Skeletal muscle cell (primary cell): Measurements from ENCODE around the gene FKBP3.
A peak's percentile ranks its signal among the peaks of the same experiment; 100 is the strongest.
"Not testable (repeated sequence)": the region's sequence is repeated elsewhere in the genome, so short reads cannot be mapped to it uniquely, and the experiment has no call there.

Experiments
- DNase-seq: peaks from one replicate; pipeline ENCODE4 v3.0.0-alpha.2; 2010; ENCODE audit warnings: low read depth
- H3K4me3 ChIP-seq: 2 replicates; pipeline ENCODE4 v1.5.1; 2011; ENCODE audit warnings: low read depth, mild to moderate bottlenecking, control low read depth, low read length, moderate library complexity

FKBP3 gene

DNA sequence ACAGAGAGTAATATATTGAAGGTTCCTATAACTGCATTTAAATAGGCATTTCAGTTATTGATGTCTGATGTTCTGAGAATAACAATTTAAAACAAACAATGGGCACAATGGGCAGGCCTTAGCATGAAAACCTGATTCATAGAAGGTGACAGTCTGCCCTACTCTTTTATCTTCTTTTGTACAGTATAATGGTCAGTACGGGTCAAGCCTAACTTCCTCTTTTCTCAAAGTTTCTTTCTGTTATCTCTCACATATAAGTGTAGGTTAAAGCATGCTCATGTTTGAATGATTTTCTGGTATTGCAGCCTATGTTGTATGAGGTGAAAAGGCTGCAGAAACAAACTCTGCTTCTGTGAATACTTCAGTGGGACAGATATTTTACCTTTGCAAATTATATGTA lies 14.2 kb downstream of the FKBP3 start:
- H3K4me3 ChIP-seq = no peak overlapping the region

DNA sequence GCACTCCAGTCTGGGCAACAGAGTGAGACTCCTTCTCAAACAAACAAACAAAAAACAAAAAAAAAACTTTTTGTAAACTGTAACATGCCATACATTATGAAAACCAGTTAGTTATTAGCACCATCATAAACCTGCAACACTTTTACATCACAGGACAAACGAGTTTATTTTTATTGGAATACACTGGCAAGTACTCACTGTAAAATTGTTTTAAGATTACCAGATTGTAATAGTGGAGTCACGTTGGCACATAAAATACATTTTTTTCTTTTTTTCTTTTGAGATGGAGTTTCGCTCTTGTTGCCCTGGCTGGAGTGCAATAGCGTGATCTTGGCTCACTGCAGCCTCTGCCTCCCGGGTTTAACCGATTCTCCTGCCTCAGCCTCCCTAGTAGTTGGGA lies 15.7 kb downstream of the FKBP3 start:
- H3K4me3 ChIP-seq = no peak overlapping the region
- DNase-seq = no peak

More for the DNA sequence above, 14.2 kb downstream of the FKBP3 start:
- no peak for DNase-seq

DNA sequence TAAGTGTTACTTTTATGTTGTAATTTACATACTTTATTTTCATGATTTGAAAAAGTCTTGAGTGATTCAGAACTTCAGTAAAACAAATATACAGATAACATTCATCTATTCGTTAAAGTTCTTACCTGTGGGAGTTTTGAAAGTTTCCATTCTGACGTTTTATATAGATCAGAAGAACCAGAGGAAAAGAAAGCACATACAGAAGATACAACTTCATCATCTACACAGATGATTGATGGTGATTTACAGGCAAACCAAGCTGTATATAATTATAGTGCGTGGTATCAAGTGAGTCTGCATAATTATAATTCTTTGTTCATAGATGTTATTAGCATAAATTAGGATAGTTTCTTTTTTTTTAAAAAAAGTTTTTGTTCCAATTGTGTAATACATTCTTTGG lies 20.0 kb downstream of the FKBP3 start:
- DNase-seq = no peak
- no peak overlapping the region for H3K4me3 ChIP-seq

DNA sequence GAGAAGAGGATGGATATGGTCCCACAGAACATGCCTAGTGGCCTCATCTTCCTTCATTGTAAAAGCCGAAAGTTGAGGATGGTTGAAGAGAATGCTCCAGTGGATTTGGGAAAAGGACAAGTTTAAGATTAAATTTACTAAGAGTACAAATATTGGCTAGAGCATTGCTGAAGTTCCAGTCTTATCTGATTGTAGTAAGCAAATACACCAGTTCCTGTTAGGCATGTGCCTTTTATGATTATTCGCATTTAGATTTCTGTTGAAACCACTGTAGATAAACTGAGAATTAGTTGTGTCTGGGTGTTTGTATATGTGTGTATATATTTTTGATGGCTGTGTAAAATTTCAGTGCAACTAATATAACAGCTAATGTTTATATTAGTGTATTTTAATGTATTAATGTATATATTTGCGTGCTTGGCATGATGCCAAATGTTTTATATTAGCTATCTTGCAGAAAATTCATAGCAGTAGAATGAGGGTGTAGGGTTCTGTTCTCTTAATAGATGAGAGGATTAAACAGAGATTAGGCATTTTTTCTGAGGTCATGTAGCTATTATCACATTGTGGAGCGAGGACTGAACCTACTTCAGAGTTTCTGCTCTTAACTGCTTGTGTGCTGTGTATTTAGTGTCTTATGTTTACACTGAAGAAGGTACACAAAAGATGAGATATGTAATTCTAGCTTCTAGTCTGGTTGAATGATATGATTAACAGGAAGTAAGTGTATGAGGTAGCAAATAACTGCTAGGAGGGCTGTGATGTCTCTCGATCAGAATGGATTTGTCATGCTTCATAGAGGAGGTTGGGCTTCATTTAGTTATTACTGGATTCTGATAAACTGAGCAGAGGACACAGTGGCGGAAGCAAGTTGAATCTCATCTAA lies 21.1 kb downstream of the FKBP3 start:
- no peak for DNase-seq
- no peak overlapping the region for H3K4me3 ChIP-seq

DNA sequence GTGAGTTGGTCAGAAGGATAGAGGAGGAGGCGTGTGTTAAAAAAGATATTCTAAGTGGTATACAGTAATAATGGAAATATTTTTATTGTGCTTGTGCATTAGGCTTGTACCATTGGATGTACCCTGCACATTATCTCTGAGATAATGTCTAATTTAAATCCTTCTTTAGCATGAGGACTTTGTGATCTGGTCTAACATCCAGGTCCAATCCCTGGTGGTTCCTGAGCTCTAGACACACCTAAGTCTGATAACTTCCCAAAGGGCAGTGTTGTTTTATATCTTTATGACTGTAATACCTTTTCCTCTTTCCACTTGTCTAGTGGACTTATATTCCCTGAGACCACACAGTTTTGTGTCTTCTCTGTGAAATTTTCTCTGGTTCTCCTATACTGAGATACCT lies 29.7 kb downstream of the FKBP3 start:
- no peak overlapping the region for H3K4me3 ChIP-seq
- DNase-seq = no peak

DNA sequence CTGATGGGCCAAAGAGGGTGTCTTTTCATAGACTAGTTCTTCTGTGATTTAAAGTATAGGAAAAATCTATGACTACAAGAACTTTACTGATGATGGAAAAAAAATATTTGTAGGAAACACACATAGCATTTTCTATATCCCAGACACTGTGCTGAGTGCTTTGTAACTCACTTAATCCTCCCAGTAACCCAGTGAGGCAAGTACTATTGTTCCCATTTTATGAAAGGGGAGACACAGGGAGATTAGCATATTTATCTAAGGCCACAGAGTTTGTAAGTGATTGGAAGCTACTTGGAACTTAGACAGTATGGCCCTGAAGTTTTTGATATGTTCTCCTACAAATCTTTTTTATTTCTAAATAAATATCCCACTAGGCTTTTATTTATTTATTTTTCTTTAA lies 30.5 kb downstream of the FKBP3 start:
- DNase-seq = no peak
- H3K4me3 ChIP-seq = no peak overlapping the region

DNA sequence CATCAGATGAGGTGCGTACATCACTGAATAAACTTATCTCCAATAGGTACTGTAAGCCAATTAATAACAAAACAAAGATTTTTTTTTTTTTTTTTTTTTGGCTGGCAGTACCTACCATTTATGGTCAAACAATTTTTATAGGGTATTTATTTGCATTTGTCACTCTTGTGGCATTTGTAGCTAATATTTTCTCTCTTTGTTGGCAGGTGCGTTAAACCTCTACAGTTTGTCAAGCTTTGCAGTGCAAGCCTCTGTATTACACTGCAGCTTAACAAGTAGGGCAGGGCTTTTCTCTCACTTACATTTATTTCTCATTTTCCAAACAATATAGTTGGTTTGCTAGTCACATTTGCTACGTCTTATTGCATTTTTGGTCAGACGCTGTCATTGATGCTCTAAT lies 38.1 kb downstream of the FKBP3 start:
- no peak for DNase-seq
- no peak overlapping the region for H3K4me3 ChIP-seq

DNA sequence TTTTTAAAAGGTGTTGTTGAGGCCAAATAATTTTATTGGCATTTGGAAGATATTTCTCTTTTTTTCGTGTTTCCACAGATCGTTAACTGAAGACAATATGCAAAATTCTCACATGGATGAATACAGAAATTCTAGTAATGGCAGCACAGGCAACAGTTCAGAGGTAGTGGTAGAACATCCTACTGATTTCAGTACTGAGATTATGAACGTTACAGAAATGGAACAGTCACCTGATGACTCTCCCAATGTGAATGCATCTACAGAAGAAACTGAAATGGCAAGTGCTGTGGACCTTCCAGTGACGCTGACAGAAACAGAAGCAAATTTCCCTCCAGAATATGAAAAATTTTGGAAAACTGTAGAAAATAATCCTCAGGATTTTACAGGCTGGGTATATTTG lies 39.1 kb downstream of the FKBP3 start:
- DNase-seq = no peak
- no peak overlapping the region for H3K4me3 ChIP-seq

DNA sequence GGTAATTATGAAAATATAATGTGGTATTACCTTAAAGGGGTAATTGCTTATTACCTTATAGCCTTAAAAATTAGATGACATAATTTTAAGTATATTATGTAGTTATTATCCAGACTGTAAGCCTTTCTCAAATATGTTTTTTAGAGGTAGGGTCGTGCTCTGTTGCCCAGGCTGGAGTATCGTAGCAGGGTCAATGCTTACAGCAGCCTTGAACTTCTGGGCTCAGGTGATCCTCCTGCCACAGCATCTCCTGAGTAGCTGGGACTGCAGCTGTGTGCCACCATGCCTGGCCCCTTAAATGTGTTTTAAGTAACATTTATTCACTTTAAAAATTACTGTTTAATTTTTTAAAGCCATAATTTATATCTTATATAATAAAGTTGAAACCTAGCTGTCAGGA lies 40.0 kb downstream of the FKBP3 start:
- no peak overlapping the region for H3K4me3 ChIP-seq
- no peak for DNase-seq

DNA sequence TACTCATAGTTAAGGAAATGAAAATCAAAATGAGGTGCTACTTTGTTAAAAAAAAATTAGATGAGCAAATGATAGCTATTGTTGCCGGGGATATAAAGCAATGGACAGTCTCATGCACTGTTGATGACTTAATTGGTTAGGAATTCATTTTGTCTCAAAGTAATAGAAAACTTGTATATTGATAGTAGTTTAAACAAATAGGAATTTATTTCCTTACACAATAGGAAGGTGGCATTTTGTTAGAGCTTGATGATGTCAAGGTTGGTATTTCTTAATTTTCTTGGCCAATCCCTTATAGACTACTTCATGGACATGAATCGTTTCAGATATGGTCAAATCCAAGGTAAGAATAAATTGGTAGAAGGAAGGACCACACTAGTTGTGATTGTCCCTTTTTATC lies 42.6 kb downstream of the FKBP3 start:
- no peak overlapping the region for H3K4me3 ChIP-seq
- no peak for DNase-seq

DNA sequence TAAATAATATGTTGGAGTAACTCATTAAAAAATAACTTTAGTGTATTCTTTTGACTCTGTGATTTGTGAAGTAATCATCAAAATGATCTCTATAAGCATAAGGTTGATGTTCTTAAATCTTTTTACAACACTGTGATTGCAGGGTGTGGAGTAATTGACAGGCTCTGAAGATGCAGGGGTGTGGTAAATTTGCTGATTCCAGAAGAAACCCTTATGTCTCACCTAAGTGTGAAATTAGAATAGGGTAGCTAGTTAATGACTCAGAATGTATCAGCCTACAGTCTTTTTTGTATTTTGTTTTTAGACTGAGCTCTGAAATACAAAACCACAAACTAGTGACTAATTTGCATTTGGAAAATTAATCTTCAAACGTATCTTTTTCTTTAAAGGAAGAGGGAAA lies 44.5 kb downstream of the FKBP3 start:
- no peak overlapping the region for H3K4me3 ChIP-seq
- DNase-seq = no peak

DNA sequence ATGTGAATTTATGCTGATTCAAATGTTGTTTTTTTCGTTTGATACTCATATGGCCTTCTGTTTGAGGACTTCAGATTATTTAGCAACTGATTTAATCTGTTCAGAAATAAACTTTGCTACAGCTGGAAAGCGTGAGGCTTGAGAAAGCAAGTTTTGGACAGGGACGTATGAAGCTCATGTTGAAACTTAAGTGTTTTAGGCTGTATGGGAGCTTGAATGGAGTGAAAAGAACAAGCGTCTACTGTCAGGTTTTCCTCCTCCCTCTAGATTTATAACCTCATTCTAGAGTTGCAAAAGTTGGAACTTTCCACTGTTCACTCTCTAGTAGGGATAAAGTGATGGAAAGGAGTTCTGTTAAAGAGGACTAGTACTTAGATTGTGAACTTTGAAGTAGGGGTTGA lies 49.3 kb downstream of the FKBP3 start:
- H3K4me3 ChIP-seq = peak overlapping the region; percentile 88
- DNase-seq = no peak

DNA sequence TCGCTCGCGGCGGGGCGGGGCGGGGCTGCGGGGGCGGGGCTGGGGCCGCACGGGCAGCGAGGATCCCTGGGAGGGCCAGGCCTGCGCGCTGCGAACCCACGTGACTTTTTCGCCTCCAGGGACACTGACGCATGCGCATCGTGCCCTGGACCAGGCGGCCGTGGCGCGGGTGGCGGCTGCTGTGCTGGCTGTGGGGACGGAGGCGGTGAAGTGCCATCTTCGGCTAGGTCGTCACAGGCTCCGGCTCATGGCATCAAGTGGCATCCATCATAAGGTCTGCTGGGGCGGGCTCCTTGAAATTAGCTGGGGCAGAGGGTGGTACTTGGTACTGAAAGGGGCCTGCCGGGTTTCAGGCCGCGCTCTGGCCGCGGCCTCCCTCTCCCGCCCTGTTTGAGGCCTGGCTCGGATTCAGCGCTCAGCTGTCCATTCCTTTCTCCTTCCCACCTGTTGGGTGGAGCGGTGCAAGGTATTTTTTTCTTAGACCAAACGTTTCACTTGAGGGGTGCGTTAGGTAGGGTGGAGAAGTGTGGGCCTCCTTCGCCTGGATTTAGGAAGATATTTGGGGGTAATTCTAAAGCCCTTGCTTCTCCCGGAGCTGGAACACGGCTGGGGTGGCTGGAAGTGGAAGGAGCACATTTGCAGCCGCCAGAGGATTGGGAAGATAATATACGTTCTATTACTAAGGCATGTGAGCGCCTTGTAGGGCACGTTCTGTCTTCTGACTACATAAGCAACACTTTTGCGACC lies 50.1 kb downstream of the FKBP3 start, which contains the start of gene PRPF39:
Gene PRPF39 (plus strand): TSS at position 141 of the 747 bp plus-strand sequence. CDS start 11,124 bp downstream, outside the sequence.
- peak; percentile 58 for DNase-seq
- H3K4me3 ChIP-seq = peak within 1 kb of the TSS; percentile 88

DNA sequence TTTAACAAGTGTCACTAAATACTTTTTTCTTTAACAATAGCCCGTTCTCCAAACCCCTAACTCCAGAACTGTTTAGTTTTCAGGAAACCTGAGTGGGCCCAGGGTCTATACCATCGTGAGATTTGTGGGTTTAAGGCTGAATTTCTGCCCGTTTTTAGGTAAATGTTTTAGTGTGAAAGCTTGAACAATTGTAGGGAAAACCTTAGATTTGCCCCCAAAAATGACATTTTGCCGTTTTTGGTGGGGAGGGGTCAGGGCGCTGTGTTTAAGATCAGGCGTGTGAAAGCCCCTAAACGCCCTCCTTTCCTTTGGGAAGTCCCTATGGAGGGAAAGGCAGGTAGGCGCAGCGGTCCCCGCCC lies 50.7 kb downstream of the FKBP3 start:
- DNase-seq = no peak
- peak overlapping the region; percentile 88 for H3K4me3 ChIP-seq

DNA sequence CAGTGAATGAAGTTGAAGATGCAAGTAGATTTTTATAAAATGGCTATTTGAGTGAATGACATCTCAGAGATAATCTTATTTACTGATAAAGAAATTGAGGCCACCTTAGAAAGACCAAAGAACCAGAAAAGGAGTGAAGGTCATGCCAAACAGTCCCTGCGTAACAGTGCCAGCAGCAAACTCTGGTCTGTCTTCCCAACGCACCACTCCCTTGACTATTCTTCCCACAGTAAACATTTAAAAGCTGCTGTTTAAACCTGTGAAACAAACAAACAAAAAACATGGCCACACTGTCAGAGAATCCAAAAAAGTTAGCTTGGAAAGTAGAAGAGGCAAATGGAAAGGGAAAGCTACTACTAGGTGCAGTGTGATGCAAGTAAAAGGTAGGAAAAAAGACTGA lies 51.9 kb downstream of the FKBP3 start:
- no peak overlapping the region for H3K4me3 ChIP-seq
- no peak for DNase-seq

DNA sequence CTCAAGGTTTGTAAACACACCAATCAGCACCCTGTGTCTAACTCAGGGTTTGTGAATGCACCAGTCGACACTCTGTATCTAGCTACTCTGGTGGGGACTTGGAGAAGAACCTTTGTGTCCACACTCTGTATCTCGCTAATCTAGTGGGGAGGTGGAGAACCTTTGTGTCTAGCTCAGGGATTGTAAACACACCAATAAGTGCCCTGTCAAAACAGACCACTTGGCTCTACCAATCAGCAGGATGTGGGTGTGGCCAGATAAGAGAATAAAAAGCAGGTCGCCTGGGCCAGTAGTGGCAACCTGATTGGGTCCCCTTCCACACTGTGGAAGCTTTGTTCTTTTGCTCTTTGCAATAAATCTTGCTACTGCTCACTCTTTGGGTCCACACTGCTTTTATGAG lies 53.2 kb downstream of the FKBP3 start:
- DNase-seq, H3K4me3 ChIP-seq: not testable (repeated sequence)

DNA sequence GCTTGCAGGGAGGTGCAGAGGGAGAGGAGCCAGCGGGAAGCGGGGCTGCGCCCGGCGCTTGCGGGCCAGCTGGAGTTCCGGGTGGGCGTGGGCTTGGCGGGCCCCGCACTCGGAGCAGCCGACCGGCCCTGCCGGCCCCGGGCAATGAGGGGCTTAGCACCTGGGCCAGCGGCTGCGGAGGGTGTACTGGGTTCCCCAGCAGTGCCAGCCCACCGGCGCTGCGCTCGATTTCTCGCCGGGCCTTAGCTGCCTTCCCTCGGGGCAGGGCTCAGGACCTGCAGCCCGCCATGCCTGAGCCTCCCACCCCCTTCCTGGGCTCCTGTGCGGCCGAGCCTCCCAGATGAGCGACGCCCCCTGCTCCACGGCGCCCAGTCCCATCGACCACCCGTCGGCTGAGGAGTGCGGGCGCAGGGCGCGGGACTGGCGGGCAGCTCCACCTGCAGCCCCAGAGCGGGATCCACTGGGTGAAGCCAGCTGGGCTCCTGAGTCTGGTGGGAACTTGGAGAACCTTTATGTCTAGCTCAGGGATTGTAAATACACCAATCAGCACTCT lies 53.8 kb downstream of the FKBP3 start:
- DNase-seq, H3K4me3 ChIP-seq: not testable (repeated sequence)

DNA sequence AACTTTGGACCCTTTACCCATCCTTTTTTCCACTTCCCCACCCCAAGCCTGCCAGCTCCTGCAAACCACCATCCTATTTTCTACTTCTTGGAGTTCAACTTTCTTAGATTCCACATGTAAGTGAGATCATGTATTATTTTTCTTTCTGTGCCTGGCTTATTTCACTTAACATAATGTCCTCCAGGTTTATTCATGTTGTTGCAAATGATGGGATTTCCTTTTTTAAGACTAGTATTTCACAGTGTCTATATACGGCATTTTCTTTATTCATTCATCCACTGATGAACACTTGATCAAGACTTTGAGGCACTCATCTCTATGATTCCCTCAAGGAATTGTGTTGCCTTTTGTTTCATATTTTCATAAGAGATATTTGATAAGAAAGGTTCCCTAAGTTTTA lies 56.0 kb downstream of the FKBP3 start:
- H3K4me3 ChIP-seq = no peak overlapping the region
- no peak for DNase-seq

DNA sequence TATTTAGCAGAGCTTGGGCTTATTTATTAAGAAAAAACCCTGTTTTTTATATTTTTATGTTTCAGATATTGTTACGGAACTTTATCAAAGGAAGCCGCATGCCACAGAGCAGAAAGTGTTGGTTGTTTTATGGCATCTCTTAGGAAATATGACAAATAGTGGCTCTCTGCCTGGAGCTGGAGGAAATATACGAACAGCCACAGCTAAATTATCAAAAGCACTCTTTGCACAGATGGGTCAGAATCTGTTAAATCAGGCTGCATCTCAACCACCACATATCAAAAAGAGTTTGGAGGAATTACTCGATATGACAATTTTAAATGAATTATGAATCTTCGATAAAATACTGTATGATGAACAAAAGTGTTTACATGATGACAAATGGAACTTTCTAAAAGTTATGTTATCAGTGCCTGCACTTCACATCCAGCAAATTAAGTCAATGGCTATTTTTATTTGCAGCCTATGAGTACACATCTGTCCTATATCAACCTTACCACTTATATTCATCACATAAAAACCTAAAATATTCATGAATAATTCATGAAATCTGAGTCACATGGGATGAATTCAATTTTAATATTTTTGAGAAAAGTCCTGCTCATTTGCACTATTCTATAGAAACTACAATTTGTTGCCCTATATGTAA lies 60.9 kb downstream of the FKBP3 start:
- DNase-seq = no peak
- no peak overlapping the region for H3K4me3 ChIP-seq

DNA sequence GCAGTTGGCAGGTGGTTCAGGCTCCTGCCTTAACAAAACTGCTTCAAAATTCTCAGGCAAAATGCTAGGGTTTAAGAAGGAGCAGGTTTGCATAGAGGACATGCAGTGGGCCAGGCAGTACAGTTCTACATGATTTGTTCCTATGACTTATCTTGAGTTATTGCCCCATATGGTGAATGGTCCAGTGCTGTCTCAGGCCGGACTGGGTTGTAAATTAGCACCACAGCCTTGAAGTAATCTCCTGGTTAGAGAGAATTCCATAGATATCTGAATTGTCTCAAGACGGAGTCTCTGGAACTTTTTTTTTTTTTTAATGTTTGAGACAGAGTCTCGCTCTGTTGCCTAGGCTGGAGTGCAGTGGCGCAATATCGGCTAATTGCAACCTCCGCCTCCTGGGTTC lies 62.2 kb downstream of the FKBP3 start:
- no peak overlapping the region for H3K4me3 ChIP-seq
- no peak for DNase-seq
